MCF 10A (cell line): ENCODE results near the gene NETO2. TPM values are rescaled to one million over a fixed set of nuclear protein-coding genes. Genes with fewer than 3 reads are reported as not detected.

ENCODE experiments used
- BruUV-seq: library from RNA; stranded (reverse); fragments of 400-500 nt; replicated peaks from 2 replicates; lab custom pipeline; 2021; lab: Mats Ljungman, UMichigan
- CTCF ChIA-PET: fragments of 300-600 bp; sonication (Branson Sonifier 250); formaldehyde crosslinking; extraction: SDS; loops from one replicate; lab custom pipeline; 2021; ENCODE audit warnings: antibody characterized with exemption, inconsistent platforms; lab: Yijun Ruan, JAX
- POLR2A ChIA-PET: fragments of 300-600, 350-650 bp; sonication (Branson Sonifier 250); formaldehyde crosslinking; extraction: SDS; loops from one replicate; lab custom pipeline; 2020; ENCODE audit warnings: antibody characterized with exemption, inconsistent platforms; lab: Yijun Ruan, JAX
- DNase-seq: peaks from one replicate; pipeline ENCODE4 v3.0.0-alpha.2; 2018; ENCODE audit not compliant: unreplicated experiment
- H3K27ac Mint-ChIP-seq: one replicate; pipeline ENCODE4 v1.8.0; 2022; ENCODE audit warnings: mild to moderate bottlenecking, low read depth, mixed read lengths; ENCODE audit not compliant: unreplicated experiment
- H3K27me3 Mint-ChIP-seq: one replicate; pipeline ENCODE4 v1.8.0; 2022; ENCODE audit warnings: mixed read lengths; ENCODE audit not compliant: insufficient read depth, unreplicated experiment
- H3K36me3 Mint-ChIP-seq: one replicate; pipeline ENCODE4 v1.8.0; 2022; ENCODE audit warnings: mild to moderate bottlenecking, moderate library complexity, mixed read lengths; ENCODE audit not compliant: insufficient read depth, unreplicated experiment
- H3K4me1 Mint-ChIP-seq: one replicate; pipeline ENCODE4 v1.8.0; 2022; ENCODE audit warnings: mixed read lengths; ENCODE audit not compliant: insufficient read depth, unreplicated experiment
- H3K4me3 Mint-ChIP-seq: one replicate; pipeline ENCODE4 v1.8.0; 2022; ENCODE audit warnings: mild to moderate bottlenecking, moderate library complexity, mixed read lengths; ENCODE audit not compliant: unreplicated experiment
- H3K9me3 Mint-ChIP-seq: one replicate; pipeline ENCODE4 v1.8.0; 2022; ENCODE audit warnings: mixed read lengths; ENCODE audit not compliant: unreplicated experiment
- CTCF ChIP-seq: fragments of 200-600 bp; IDR thresholded peaks from one replicate; pipeline ENCODE4 v1.8.0; 2022; ENCODE audit warnings: antibody characterized with exemption, mild to moderate bottlenecking; ENCODE audit not compliant: unreplicated experiment
- intact Hi-C: fragments of 100-400 bp; cut with micrococcal nuclease; formaldehyde crosslinking; loops from 2 replicates; pipeline ENCODE4 v1.14.1; 2022
- total RNA-seq: library from RNA; stranded (reverse); gene quantifications from 2 replicates; pipeline ENCODE4 v1.2.3, GENCODE V29; 2022

NETO2 gene
- total RNA-seq, 1 experiment from 2014 or later = 40.8 TPM

- BruUV-seq = no TSS peak
- Mint-ChIP-seq H3K4me3 (no peak overlapping the region), H3K36me3 (no peaks in the 10 kb centered on the region), H3K27ac (no peak overlapping the region), H3K27me3 (peaks cover 16% of the 10 kb centered on the region), H3K9me3 (peaks cover 8% of the 10 kb centered on the region), H3K4me1 (no peaks in the 10 kb centered on the region)
- no peak for DNase-seq
- POLR2A ChIA-PET = interaction anchor here (0.5 to 0.7 kb wide), 3 partner anchors 8 to 443 kb away, joined by 3 to 4 read pairs (median 3); no protein-coding TSS in a partner anchor
- intact Hi-C loops = no loop called here
- CTCF ChIA-PET = interaction anchor here (0.7 kb wide), 2 partner anchors 959 to 996 kb away, joined by 3 to 4 read pairs; no protein-coding TSS in a partner anchor
- no peak for TF ChIP-seq CTCF
These were observed 71.6 kb downstream of the NETO2 start for GRCh38 chr16:47072158-47072557.

GRCh38 chr16:47069841-47070584, 73.7 kb downstream of the NETO2 start:
- POLR2A ChIA-PET = no interaction called here
- CTCF ChIA-PET = interaction anchor here (0.5 kb wide), 1 partner anchor 30 kb away, joined by 3 read pairs; no protein-coding TSS in a partner anchor
- intact Hi-C loops = no loop called here

GRCh38 chr16:47069313-47069712, 74.4 kb downstream of the NETO2 start:
- intact Hi-C loops = no loop called here
- no TSS peak for BruUV-seq
- Mint-ChIP-seq H3K27me3 (peaks cover 16% of the 10 kb centered on the region), H3K4me3 (no peak overlapping the region), H3K27ac (no peak overlapping the region), H3K4me1 (no peaks in the 10 kb centered on the region), H3K36me3 (no peaks in the 10 kb centered on the region), H3K9me3 (peaks cover 8% of the 10 kb centered on the region)
- CTCF ChIA-PET = interaction anchor here (0.5 to 1.8 kb wide), 2 partner anchors 30 to 32 kb away, joined by 3 to 6 read pairs; no protein-coding TSS in a partner anchor
- DNase-seq = no peak
- no peak for TF ChIP-seq CTCF
- POLR2A ChIA-PET = no interaction called here

More at GRCh38 chr16:47069841-47070584, 73.7 kb downstream of the NETO2 start:
- Mint-ChIP-seq H3K4me3 (no peak overlapping the region), H3K27ac (no peak overlapping the region), H3K9me3 (peaks cover 8% of the 10 kb centered on the region), H3K27me3 (peaks cover 16% of the 10 kb centered on the region), H3K36me3 (no peaks in the 10 kb centered on the region), H3K4me1 (no peaks in the 10 kb centered on the region)
- no peak for DNase-seq
- TF ChIP-seq CTCF = no peak
- BruUV-seq = no TSS peak

- POLR2A ChIA-PET = no interaction called here
- Mint-ChIP-seq H3K4me3 (no peak overlapping the region), H3K36me3 (no peaks in the 10 kb centered on the region), H3K4me1 (no peaks in the 10 kb centered on the region), H3K27me3 (peaks cover 5% of the 10 kb centered on the region), H3K9me3 (peaks cover 4% of the 10 kb centered on the region), H3K27ac (no peak overlapping the region)
- BruUV-seq = no TSS peak
- no peak for DNase-seq
- intact Hi-C loops = no loop called here
- TF ChIP-seq CTCF = no peak
- CTCF ChIA-PET = interaction anchor here (0.6 to 0.7 kb wide), 2 partner anchors 23 to 32 kb away, joined by 3 to 5 read pairs; no protein-coding TSS in a partner anchor
These were observed 76.5 kb downstream of the NETO2 start for GRCh38 chr16:47067203-47067602.
